Activated CD8-positive, alpha-beta memory T cell treated with anti-CD3 and anti-CD28 coated beads for 4 hours (primary cell): ENCODE results near the gene MAPK8IP1.

ENCODE experiments used
- DNase-seq, 2 donors: peaks; one replicate each; pipeline ENCODE4 v3.0.0-alpha.2; 2020; ENCODE audit warnings: low read depth in 2 of 2

Gene MAPK8IP1

DNA sequence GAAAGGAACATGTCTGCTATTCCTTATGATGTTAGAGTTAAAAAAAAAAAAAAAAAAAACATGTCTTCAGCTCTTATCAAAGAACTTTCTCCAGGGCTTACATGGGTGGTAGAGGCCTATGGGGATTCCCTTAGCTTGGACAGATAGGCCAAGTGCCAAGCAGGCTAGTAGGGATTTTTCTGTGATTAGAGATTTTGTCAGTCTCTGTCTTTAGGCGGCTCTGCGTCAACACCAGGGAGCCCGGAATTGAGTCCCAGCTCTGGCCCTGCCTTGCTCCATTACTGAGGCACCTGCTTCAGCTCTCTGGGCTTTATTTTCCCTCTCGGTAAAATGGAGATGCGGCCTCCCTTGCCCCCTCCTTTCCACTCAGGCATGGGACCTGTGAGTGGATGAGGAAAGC is 25.1 kb upstream of the MAPK8IP1 start:
- no peak for DNase-seq

DNA sequence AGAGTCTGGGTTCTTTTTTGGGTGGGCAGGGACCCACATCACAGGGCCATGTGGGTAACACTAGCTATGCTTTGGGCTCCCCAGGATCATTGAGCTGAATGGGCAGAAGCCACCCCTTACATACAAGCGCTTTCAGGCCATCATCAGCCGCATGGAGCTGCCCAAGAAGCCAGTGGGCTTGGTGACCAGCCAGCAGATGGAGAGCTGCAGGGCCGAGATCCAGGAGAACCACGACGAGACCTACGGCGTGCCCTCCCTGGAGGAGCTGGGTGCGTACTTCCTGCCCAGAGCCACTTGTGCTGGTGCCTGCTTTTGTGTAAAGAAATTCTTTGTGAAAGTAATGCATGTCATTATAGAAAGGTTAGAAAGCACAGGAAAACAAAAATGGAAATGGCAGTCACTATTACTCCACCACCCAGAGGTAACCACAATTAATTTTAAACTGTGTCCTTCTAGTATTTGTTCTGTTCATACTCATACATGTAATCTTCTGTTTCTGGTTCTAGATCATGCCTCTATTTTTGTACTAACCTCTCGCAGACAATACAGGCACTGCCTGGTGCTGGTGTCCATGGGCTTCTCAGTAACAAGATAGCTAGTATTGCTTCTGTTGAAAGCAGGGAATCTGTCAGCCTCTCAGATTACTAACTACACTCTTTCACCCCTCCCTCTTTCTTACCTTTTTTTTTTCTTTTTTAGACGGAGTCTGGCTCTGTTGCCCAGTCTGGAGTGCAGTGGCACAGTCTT is 24.5 kb upstream of the MAPK8IP1 start:
- DNase-seq = no peak

DNA sequence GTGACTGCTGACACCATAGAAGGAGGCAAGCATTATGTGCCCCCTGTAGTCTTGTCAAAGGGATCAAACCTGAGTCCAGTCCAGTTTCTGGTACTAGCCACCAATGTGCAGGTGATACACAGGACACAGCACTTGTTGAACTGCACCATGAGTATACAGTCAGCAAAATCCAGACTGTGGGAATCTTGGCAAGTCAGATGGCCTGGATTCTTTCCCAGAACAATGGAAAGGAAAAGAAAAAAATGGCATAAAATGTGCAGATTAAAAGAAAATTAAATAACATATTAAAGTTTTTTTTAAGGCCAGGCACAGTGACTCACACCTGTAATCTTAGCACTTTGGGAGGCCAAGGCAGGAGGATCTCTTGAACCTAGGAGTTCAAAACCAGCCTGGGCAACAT is 21.4 kb upstream of the MAPK8IP1 start:
- DNase-seq = no peak

GRCh38 chr11:45869551-45869950 is 15.9 kb upstream of the MAPK8IP1 start:
- no peak for DNase-seq

DNA sequence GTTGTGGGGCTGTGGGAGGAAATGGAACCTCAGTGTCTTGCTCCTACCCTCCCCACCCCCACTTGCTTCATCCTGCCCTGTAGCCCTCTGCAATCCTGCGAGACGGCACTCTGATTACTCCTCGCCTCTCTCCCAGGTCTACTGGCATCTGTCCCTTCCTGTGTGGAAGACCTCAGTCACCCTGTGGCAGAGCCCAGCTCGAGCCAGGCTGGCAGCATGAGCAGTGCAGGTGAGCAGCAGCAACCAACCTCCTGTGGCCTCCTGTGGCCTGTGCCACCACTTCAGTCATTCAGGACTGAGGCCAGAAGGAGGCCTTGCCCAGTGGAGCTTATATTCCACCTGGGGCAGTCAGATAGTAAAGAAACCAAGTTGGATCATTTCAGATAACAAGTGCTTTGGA is 14.7 kb upstream of the MAPK8IP1 start:
- no peak for DNase-seq

GRCh38 chr11:45871638-45872037 is 13.8 kb upstream of the MAPK8IP1 start:
- DNase-seq = no peak

- DNase-seq = no peak
Measured at GRCh38 chr11:45872651-45873356, 12.6 kb upstream of the MAPK8IP1 start.

- DNase-seq = no peak
Measured at GRCh38 chr11:45876401-45876800, 9.1 kb upstream of the MAPK8IP1 start.

DNA sequence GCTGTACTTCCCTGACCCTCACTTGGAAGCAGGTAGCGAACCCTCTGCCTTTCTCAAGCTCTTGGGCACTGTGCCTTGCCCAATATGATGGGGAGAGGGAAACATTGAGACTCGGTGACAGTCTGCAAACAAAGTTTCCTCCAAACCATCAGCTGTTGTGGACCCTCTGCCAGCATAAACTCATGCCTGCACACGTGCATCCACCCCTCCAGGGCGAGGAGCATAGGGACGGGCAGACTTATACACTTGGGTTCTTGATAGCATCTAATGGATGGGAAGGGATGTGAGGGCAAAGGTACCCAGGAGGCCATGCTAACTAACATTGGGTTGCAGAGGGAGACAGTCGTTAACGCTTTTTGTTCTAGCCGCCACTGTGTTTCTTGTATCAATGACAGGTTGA is 8.2 kb upstream of the MAPK8IP1 start:
- DNase-seq = no peak

DNA sequence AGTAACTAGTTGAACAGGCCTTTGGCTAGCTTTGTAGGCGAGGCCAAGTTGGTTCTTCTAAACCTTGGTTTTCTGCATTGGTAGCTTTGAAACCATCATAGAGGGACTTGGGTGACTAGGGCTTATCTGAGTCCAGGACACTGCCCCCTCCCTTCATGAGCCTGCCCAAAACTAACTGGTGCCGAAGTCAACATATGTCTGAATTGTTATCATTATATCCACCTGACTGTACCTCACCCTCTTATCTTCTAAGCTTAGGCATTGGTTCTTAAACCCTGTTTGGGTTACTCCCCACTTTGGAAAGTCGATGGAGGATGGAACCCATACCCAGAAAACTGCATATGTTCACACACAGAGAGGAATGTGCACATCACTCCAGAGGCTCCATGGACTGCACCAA is 7.6 kb upstream of the MAPK8IP1 start:
- no peak for DNase-seq

- no peak for DNase-seq
Measured at GRCh38 chr11:45879803-45880686, 5.4 kb upstream of the MAPK8IP1 start.

DNA sequence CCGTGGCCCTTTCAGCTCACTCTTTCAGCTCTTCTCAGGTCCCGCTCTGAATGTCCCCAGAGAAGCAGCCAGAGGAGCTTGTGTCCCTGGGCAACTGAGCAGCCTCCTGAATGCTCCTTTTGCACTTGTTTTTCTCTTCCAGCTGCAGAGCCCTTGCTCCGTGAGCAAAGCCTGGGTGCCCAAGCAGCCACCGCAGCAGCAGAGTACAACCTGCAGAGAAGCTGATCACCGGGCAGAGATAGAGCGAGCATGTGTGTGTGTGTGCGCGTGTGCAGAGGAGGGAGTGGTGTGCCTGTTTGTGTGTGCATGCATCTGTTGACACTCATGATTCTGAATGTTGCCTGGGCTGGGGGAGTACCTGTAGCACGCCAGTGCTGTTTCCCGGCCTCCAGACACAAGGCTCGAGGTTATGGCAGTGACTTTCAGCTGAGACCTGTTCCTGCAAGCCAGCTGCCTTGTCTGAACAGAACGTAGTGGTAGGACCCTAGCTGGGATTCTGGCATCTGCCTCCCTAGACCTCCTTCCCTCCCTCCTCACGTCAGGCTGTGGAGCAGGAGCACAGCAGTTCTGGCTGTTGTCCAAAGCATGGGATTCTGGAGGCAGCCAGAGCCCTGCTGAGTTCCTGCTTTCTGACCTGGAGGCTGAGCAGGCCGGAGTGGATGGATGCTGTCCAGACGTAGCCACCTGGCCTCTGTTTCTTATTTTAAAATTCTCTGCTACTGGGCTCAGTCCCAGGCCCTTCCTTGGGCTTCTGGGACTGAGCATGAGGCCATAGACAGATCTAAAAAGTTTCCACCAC is 4.5 kb upstream of the MAPK8IP1 start:
- no peak for DNase-seq

- DNase-seq = no peak
Measured at GRCh38 chr11:45881708-45882368, 3.6 kb upstream of the MAPK8IP1 start.

DNA sequence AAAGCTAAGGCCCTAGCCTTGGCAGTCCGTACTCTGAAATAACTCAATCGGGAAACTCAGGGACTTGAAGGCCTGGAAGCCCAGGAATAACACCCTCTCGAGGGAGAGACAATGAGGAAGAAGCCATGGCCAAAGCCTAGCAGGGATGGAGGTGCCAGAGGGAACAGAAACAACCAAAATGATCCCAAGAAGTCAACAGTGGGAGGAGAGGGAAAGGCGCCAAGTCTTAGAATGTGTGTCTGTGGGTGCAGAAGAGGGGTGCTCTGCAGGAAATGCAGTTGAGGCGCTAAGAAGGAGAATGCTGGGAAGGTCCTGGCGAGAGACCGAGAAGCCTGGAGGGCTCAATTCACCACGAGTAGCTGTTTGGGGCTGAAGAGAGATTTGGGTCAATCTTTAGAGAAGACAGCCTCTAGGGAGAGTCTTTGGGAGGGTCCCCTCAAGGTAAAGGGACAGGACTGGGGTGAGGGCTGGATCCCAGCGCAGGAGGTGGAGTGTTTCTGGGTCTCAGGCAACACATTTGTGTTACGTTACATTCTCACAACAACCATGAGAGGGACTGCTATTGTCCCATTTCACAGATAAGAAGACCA is 760 bp upstream of the MAPK8IP1 start:
- no peak for DNase-seq

- DNase-seq = no peak
Measured at GRCh38 chr11:45885921-45886721, 670 bp downstream of the MAPK8IP1 start.

GRCh38 chr11:45886816-45887520 is 1.5 kb downstream of the MAPK8IP1 start:
- no peak for DNase-seq

DNA sequence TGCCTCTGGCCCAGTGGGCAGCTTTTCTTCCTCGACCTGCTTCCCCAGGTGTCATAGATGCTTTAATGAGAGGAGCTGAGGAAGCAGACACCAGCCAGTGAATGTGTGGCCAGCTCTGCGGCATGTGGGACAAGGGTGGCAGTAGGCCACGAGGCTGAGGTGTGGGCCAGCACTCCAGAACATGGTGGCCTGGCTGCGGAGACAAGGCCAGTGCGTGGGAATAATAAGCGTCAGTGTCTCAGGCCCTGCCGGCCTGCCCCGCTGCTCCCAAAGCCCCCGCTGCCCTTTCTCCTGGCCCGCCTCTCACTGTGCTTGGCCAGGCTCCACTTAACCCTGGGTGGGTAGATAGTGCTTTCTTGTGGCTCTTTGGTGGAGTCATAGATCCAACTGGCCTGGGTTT is 2.1 kb downstream of the MAPK8IP1 start:
- no peak for DNase-seq

- DNase-seq = no peak
Measured at GRCh38 chr11:45889555-45889954, 4.1 kb downstream of the MAPK8IP1 start.

DNA sequence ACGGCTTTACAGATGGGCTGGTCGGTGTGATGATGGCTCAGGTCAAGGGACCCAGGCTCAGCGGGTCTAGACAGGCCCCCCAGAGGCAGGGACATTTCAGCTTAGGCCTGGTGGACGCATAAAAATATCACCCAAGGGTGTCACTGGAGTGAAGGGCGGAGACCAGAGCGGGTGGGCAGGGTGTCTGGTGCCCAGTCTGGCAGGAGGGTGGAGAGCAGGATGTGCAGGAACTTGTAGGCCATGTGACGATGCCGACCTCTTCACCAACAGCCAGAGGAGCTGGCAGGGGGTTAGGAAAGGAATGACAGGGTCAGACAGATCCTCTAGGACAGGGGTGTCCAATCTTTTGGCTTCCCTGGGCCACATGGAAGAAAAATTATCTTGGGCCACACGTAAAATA is 4.5 kb downstream of the MAPK8IP1 start:
- no peak for DNase-seq
